ENCODE data around the gene PRR33. TPM values are rescaled to one million over a fixed set of nuclear protein-coding genes. Genes with fewer than 3 reads are reported as not detected.

Gene PRR33
- total and polyA plus RNA-seq, 7 donors, result 0.16 to 8.9 (median 1.6) TPM

GRCh38 chr11:1870326-1870696 lies 21.4 kb downstream of the PRR33 start:
- peaks cover 0 to 51% (median 21%) of the 10 kb centered on the region in 3 donors for H3K27me3 ChIP-seq (ENCODE audit: insufficient read depth in 3 of 3, low read length in 2 of 3)
- intact Hi-C loops (cut with DNase I), result no loop called here
- no peaks in the 10 kb centered on the region for H3K9me3 ChIP-seq
- peak overlapping the region; percentile 56 for H3K4me3 ChIP-seq
- 20 to 28% (median 27%) methylated on average over 10 to 12 of the region's 12 CpGs for WGBS, 3 donors
- H3K4me1 ChIP-seq, result no peaks in the 10 kb centered on the region
- H3K36me3 ChIP-seq (ENCODE audit: insufficient read depth in 1 of 2, low read depth in 1 of 2), result no peaks in the 10 kb centered on the region
- peak in 2 of 4 donors; percentile 2 to 8 for ATAC-seq
- TF ChIP-seq CTCF (IDR thresholded peaks at IDR 0.05), result no peak
- H3K27ac ChIP-seq, result peak overlapping the region; percentile 30
- no peak for DNase-seq

GRCh38 chr11:1869427-1870325 lies 22.0 kb downstream of the PRR33 start:
- 17 to 26% (median 18%) methylated on average over 29 to 34 of the region's 34 CpGs for WGBS, 3 donors
- intact Hi-C loops (cut with DNase I), result no loop called here
- ATAC-seq (peak; percentile 32 to 61 (median 50)), DNase-seq (peak; percentile 63 to 73)
- no peaks in the 10 kb centered on the region for H3K9me3 ChIP-seq
- H3K4me3 ChIP-seq, result peak overlapping the region; percentile 56
- H3K27ac ChIP-seq, result peak overlapping the region; percentile 9
- H3K4me1 ChIP-seq, result peaks cover 6% of the 10 kb centered on the region
- TF ChIP-seq CTCF (IDR thresholded peaks at IDR 0.05), result peak; percentile 22
- H3K36me3 ChIP-seq (ENCODE audit: insufficient read depth in 1 of 2, low read depth in 1 of 2), result no peaks in the 10 kb centered on the region
- peaks cover 0 to 45% (median 20%) of the 10 kb centered on the region in 3 donors for H3K27me3 ChIP-seq (ENCODE audit: insufficient read depth in 3 of 3, low read length in 2 of 3)

GRCh38 chr11:1868636-1869291 lies 22.9 kb downstream of the PRR33 start:
- ATAC-seq (peak in 2 of 4 donors; percentile 28 to 33), DNase-seq (peak; percentile 78 to 86)
- H3K4me3 ChIP-seq, result peak overlapping the region; percentile 56
- intact Hi-C loops (cut with DNase I), result no loop called here
- peaks cover 12% of the 10 kb centered on the region for H3K4me1 ChIP-seq
- H3K36me3 ChIP-seq (ENCODE audit: insufficient read depth in 1 of 2, low read depth in 1 of 2), result no peaks in the 10 kb centered on the region
- H3K27ac ChIP-seq, result peak overlapping the region; percentile 15
- H3K9me3 ChIP-seq, result no peaks in the 10 kb centered on the region
- H3K27me3 ChIP-seq (ENCODE audit: insufficient read depth in 3 of 3, low read length in 2 of 3), result peaks cover 0 to 42% (median 19%) of the 10 kb centered on the region in 3 donors
- no peak for TF ChIP-seq CTCF (IDR thresholded peaks at IDR 0.05)
- 25 to 37% (median 27%) methylated on average over 21 to 25 of the region's 25 CpGs for WGBS, 3 donors

- H3K9me3 ChIP-seq, result no peaks in the 10 kb centered on the region
- no peaks in the 10 kb centered on the region for H3K36me3 ChIP-seq (ENCODE audit: insufficient read depth in 1 of 2, low read depth in 1 of 2)
- DNase-seq (peak in 1 of 2 donors; percentile 45), ATAC-seq (peak in 2 of 4 donors; percentile 3 to 18)
- no peak for TF ChIP-seq CTCF (IDR thresholded peaks at IDR 0.05)
- peak overlapping the region; percentile 56 for H3K4me3 ChIP-seq
- intact Hi-C loops (cut with DNase I), result no loop called here
- 35 to 68% (median 38%) methylated on average over 14 of the region's 14 CpGs for WGBS, 3 donors
- H3K27ac ChIP-seq, result peak overlapping the region; percentile 15
- H3K27me3 ChIP-seq (ENCODE audit: insufficient read depth in 3 of 3, low read length in 2 of 3), result peaks cover 0 to 42% (median 15%) of the 10 kb centered on the region in 3 donors
- peaks cover 18% of the 10 kb centered on the region for H3K4me1 ChIP-seq
Measured at GRCh38 chr11:1868056-1868635, 23.5 kb downstream of the PRR33 start.

All from psoas muscle (tissue), 8 donors.